ENCODE measurements around the gene FAM193B.

- TF ChIP-seq CTCF (IDR thresholded peaks at IDR 0.05) = no peak
- TF ChIP-seq POLR2A (IDR thresholded peaks at IDR 0.05) = no peak
Observed at GRCh38 chr5:177530638-177531037, 23.7 kb downstream of the FAM193B start.
